Measurements from ENCODE around the gene PTH1R.

The PTH1R gene

DNA sequence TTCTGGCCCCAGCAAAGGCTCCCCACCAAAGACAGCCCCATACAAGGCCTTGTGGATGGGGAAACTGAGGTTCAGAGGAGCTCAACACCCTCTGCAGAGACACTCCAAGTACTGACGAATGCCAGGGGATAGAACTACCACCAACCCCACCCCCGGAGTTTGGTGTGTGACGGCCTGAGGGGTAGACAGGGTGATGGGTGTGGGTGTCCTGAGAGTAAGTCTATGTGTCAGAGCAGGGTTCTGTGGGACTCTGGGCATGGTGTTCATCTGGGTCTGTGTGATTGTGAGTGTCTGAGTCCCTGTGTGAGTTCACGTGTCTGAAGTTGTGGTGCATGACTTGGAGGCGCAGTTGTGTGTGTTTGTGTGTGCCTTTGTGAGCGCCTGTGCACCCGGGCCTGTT is 7.4 kb downstream of the PTH1R start:
- TF ChIP-seq MAX (IDR thresholded peaks at IDR 0.05) = no peak
- no peak for TF ChIP-seq ZBTB7A (IDR thresholded peaks at IDR 0.05; ENCODE audit: low read depth)
- no peak for TF ChIP-seq EP300 (IDR thresholded peaks at IDR 0.05; ENCODE audit: borderline replicate concordance)
- TF ChIP-seq RAD21 (IDR thresholded peaks at IDR 0.05; ENCODE audit: low read depth) = no peak
- TF ChIP-seq NFIC (IDR thresholded peaks at IDR 0.05) = no peak
- TF ChIP-seq YY1 (IDR thresholded peaks at IDR 0.05; ENCODE audit: low read depth) = no peak
- no peak for TF ChIP-seq EGR1 (IDR thresholded peaks at IDR 0.05)
- TF ChIP-seq TCF12 (IDR thresholded peaks at IDR 0.05; ENCODE audit: low read depth) = no peak
- no peak for TF ChIP-seq TAF1 (IDR thresholded peaks at IDR 0.05; ENCODE audit: low read depth)
- TF ChIP-seq, protein P1, sequence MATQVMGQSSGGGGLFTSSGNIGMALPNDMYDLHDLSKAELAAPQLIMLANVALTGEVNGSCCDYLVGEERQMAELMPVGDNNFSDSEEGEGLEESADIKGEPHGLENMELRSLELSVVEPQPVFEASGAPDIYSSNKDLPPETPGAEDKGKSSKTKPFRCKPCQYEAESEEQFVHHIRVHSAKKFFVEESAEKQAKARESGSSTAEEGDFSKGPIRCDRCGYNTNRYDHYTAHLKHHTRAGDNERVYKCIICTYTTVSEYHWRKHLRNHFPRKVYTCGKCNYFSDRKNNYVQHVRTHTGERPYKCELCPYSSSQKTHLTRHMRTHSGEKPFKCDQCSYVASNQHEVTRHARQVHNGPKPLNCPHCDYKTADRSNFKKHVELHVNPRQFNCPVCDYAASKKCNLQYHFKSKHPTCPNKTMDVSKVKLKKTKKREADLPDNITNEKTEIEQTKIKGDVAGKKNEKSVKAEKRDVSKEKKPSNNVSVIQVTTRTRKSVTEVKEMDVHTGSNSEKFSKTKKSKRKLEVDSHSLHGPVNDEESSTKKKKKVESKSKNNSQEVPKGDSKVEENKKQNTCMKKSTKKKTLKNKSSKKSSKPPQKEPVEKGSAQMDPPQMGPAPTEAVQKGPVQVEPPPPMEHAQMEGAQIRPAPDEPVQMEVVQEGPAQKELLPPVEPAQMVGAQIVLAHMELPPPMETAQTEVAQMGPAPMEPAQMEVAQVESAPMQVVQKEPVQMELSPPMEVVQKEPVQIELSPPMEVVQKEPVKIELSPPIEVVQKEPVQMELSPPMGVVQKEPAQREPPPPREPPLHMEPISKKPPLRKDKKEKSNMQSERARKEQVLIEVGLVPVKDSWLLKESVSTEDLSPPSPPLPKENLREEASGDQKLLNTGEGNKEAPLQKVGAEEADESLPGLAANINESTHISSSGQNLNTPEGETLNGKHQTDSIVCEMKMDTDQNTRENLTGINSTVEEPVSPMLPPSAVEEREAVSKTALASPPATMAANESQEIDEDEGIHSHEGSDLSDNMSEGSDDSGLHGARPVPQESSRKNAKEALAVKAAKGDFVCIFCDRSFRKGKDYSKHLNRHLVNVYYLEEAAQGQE (IDR thresholded peaks at IDR 0.05; ENCODE audit: low read depth) = no peak
- TF ChIP-seq CREB1 (IDR thresholded peaks at IDR 0.05; ENCODE audit: low read depth) = no peak
- no peak for TF ChIP-seq TEAD4 (IDR thresholded peaks at IDR 0.05)
- no peak for TF ChIP-seq CEBPB (IDR thresholded peaks at IDR 0.05)
- no peak for TF ChIP-seq FOXM1 (IDR thresholded peaks at IDR 0.05; ENCODE audit: borderline replicate concordance, low read depth)
- TF ChIP-seq, protein P2, sequence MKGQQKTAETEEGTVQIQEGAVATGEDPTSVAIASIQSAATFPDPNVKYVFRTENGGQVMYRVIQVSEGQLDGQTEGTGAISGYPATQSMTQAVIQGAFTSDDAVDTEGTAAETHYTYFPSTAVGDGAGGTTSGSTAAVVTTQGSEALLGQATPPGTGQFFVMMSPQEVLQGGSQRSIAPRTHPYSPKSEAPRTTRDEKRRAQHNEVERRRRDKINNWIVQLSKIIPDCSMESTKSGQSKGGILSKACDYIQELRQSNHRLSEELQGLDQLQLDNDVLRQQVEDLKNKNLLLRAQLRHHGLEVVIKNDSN (IDR thresholded peaks at IDR 0.05) = no peak

DNA sequence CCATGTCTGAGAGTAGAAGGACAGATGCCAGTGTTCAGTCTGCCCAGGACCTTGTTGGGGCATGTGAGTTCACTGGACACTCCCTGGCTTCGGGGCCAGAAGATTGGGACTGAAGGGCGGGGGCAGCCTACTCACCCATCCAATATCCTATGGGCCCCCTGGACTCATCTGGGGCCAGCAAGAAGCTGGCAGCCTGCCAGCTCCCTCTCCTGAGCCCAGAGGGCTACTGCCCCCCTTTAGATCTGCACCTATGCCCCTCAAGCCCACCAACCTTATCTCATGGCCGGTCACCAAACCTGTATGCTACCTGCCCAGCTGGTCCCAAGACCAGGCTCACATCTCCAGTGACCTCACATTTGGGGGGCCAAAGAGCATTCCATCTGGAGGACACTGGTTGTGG is 8.1 kb downstream of the PTH1R start:
- TF ChIP-seq RAD21 (IDR thresholded peaks at IDR 0.05; ENCODE audit: low read depth) = no peak
- TF ChIP-seq ZBTB7A (IDR thresholded peaks at IDR 0.05; ENCODE audit: low read depth) = no peak

GRCh38 chr3:46887980-46888494 is 10.5 kb downstream of the PTH1R start:
- TF ChIP-seq, protein P1 (IDR thresholded peaks at IDR 0.05; ENCODE audit: low read depth) = no peak
- TF ChIP-seq RAD21 (IDR thresholded peaks at IDR 0.05; ENCODE audit: low read depth) (no peak), EP300 (IDR thresholded peaks at IDR 0.05; ENCODE audit: borderline replicate concordance) (no peak), ZBTB7A (IDR thresholded peaks at IDR 0.05; ENCODE audit: low read depth) (no peak)

DNA sequence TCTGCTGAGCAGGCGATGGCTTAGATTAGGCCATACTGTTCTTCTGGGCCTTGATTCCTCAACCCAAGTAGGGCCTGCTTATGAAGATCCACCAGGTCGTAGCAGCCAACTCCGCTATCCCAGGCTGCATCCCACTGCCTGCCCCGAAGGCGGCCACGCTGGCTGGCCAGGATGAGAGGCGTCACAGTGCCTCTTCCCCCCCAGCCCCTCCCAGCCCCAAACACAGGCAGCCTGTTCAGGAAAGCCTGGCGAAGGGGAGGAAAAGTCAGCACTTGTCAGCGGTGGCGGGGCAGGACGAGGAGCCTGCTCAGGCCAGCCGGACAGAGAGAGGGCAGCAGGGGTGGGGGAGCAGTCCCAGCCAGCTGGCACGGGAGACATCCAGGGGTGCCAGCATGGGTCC is 11.2 kb downstream of the PTH1R start:
- TF ChIP-seq CREB1 (IDR thresholded peaks at IDR 0.05; ENCODE audit: low read depth) (no peak), TEAD4 (IDR thresholded peaks at IDR 0.05) (no peak), RAD21 (IDR thresholded peaks at IDR 0.05; ENCODE audit: low read depth) (no peak), EP300 (IDR thresholded peaks at IDR 0.05; ENCODE audit: borderline replicate concordance) (no peak), NFIC (IDR thresholded peaks at IDR 0.05) (no peak), ZBTB7A (IDR thresholded peaks at IDR 0.05; ENCODE audit: low read depth) (no peak), TCF12 (IDR thresholded peaks at IDR 0.05; ENCODE audit: low read depth) (no peak), MAX (IDR thresholded peaks at IDR 0.05) (no peak), FOXM1 (IDR thresholded peaks at IDR 0.05; ENCODE audit: borderline replicate concordance, low read depth) (no peak)
- TF ChIP-seq, protein P2 (IDR thresholded peaks at IDR 0.05) = no peak

DNA sequence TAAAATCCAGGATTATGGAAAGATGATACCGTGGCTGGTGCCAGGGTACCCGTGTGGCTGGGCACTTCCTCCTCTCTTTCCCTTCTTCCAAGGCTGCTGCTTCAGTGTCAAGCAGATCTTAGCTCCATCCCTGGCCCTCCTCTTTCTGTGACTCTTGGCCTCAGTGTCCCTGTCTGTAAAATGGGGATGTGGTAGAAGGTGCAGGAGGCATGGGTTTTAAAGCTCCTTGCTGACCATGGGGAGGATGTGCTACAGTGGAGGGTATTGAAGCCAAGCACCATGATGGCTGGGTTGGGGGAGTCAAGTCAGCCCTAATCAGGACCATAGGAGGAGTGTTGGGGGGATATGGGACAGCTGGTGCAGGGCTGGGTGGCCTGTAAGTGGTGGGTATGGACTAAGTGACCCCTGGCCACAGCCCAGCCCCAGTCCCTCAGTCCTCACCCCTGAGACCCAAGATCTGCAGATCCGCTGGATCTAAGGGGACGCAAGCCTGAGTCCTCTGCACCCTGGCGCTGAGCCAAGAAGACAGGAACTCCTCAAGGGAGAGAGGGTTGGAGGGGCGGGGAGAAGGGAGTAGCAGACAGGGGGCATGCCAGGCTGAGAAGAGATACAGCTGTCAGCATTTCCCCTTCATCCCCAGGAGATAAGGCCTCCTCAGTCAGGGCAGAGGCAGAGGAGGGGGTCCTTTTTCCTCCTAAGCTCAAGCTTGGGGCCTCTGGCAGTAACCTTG is 12.0 kb downstream of the PTH1R start:
- TF ChIP-seq NFIC (IDR thresholded peaks at IDR 0.05) (peak; percentile 54; the same call in 1 of the 2 replicates), FOXM1 (IDR thresholded peaks at IDR 0.05; ENCODE audit: borderline replicate concordance, low read depth) (no peak)

DNA sequence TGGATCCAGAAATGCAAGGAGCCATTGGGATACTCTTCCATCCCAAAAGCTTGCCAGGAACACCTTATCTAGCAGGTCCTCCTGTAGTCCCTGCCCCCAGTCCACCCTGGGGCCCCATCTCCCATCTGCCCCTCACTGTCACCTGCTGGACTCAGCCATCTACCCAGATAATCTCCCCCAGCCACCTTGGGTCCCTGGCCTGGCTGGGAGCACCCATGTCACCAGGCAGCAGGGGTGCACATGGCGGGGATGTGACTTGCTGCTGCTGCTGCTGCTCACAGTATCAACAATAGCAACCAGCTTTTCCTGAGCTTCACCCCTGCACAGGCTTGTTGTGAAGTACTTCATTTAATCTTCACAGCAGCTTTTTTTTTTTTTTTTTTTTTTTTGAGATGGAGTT is 12.6 kb downstream of the PTH1R start:
- TF ChIP-seq CREB1 (IDR thresholded peaks at IDR 0.05; ENCODE audit: low read depth) = no peak
- no peak for TF ChIP-seq ZBTB7A (IDR thresholded peaks at IDR 0.05; ENCODE audit: low read depth)
- TF ChIP-seq EGR1 (IDR thresholded peaks at IDR 0.05) = no peak
- no peak for TF ChIP-seq FOXM1 (IDR thresholded peaks at IDR 0.05; ENCODE audit: borderline replicate concordance, low read depth)
- TF ChIP-seq, protein P2 (IDR thresholded peaks at IDR 0.05) = no peak
- TF ChIP-seq CEBPB (IDR thresholded peaks at IDR 0.05) = no peak
- TF ChIP-seq TCF12 (IDR thresholded peaks at IDR 0.05; ENCODE audit: low read depth) = no peak
- no peak for TF ChIP-seq YY1 (IDR thresholded peaks at IDR 0.05; ENCODE audit: low read depth)
- TF ChIP-seq NFIC (IDR thresholded peaks at IDR 0.05) = no peak
- TF ChIP-seq EP300 (IDR thresholded peaks at IDR 0.05; ENCODE audit: borderline replicate concordance) = no peak

Data from Ishikawa (cell line).